ENCODE results near the gene LARP6.

GRCh38 chr15:70853318-70853972, 512 bp downstream of the LARP6 start:
- TF ChIP-seq, protein P1, sequence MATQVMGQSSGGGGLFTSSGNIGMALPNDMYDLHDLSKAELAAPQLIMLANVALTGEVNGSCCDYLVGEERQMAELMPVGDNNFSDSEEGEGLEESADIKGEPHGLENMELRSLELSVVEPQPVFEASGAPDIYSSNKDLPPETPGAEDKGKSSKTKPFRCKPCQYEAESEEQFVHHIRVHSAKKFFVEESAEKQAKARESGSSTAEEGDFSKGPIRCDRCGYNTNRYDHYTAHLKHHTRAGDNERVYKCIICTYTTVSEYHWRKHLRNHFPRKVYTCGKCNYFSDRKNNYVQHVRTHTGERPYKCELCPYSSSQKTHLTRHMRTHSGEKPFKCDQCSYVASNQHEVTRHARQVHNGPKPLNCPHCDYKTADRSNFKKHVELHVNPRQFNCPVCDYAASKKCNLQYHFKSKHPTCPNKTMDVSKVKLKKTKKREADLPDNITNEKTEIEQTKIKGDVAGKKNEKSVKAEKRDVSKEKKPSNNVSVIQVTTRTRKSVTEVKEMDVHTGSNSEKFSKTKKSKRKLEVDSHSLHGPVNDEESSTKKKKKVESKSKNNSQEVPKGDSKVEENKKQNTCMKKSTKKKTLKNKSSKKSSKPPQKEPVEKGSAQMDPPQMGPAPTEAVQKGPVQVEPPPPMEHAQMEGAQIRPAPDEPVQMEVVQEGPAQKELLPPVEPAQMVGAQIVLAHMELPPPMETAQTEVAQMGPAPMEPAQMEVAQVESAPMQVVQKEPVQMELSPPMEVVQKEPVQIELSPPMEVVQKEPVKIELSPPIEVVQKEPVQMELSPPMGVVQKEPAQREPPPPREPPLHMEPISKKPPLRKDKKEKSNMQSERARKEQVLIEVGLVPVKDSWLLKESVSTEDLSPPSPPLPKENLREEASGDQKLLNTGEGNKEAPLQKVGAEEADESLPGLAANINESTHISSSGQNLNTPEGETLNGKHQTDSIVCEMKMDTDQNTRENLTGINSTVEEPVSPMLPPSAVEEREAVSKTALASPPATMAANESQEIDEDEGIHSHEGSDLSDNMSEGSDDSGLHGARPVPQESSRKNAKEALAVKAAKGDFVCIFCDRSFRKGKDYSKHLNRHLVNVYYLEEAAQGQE (IDR thresholded peaks at IDR 0.05; ENCODE audit: unreplicated experiment), result no peak
- TF ChIP-seq, protein P2, sequence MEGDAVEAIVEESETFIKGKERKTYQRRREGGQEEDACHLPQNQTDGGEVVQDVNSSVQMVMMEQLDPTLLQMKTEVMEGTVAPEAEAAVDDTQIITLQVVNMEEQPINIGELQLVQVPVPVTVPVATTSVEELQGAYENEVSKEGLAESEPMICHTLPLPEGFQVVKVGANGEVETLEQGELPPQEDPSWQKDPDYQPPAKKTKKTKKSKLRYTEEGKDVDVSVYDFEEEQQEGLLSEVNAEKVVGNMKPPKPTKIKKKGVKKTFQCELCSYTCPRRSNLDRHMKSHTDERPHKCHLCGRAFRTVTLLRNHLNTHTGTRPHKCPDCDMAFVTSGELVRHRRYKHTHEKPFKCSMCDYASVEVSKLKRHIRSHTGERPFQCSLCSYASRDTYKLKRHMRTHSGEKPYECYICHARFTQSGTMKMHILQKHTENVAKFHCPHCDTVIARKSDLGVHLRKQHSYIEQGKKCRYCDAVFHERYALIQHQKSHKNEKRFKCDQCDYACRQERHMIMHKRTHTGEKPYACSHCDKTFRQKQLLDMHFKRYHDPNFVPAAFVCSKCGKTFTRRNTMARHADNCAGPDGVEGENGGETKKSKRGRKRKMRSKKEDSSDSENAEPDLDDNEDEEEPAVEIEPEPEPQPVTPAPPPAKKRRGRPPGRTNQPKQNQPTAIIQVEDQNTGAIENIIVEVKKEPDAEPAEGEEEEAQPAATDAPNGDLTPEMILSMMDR (conservative IDR thresholded peaks at IDR 0.05; ENCODE audit: low read depth in 2 of 2), result no peak
- TF ChIP-seq EZH2 (IDR thresholded peaks at IDR 0.05; ENCODE audit: low read depth, unreplicated experiment) (no peak), POLR2AphosphoS5 (IDR thresholded peaks at IDR 0.05; ENCODE audit: low read depth) (peak; percentile 83), EZH2phosphoT487 (IDR thresholded peaks at IDR 0.05; ENCODE audit: unreplicated experiment) (no peak), ZNF331 (CRISPR knock-in tag; IDR thresholded peaks at IDR 0.05; ENCODE audit: low read depth) (no peak), STAT1 (IDR thresholded peaks at IDR 0.05; ENCODE audit: unreplicated experiment) (no peak), CREB1 (CRISPR knock-in tag; IDR thresholded peaks at IDR 0.05; ENCODE audit: low read depth) (no peak), JUNB (IDR thresholded peaks at IDR 0.05; ENCODE audit: unreplicated experiment) (no peak), NANOG (IDR thresholded peaks at IDR 0.05; ENCODE audit: borderline replicate concordance) (no peak), ZNF114 (CRISPR knock-in tag; IDR thresholded peaks at IDR 0.05) (no peak)
- TF ChIP-seq, protein P3, sequence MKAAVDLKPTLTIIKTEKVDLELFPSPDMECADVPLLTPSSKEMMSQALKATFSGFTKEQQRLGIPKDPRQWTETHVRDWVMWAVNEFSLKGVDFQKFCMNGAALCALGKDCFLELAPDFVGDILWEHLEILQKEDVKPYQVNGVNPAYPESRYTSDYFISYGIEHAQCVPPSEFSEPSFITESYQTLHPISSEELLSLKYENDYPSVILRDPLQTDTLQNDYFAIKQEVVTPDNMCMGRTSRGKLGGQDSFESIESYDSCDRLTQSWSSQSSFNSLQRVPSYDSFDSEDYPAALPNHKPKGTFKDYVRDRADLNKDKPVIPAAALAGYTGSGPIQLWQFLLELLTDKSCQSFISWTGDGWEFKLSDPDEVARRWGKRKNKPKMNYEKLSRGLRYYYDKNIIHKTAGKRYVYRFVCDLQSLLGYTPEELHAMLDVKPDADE (IDR thresholded peaks at IDR 0.05), result no peak
- TF ChIP-seq, protein P4, sequence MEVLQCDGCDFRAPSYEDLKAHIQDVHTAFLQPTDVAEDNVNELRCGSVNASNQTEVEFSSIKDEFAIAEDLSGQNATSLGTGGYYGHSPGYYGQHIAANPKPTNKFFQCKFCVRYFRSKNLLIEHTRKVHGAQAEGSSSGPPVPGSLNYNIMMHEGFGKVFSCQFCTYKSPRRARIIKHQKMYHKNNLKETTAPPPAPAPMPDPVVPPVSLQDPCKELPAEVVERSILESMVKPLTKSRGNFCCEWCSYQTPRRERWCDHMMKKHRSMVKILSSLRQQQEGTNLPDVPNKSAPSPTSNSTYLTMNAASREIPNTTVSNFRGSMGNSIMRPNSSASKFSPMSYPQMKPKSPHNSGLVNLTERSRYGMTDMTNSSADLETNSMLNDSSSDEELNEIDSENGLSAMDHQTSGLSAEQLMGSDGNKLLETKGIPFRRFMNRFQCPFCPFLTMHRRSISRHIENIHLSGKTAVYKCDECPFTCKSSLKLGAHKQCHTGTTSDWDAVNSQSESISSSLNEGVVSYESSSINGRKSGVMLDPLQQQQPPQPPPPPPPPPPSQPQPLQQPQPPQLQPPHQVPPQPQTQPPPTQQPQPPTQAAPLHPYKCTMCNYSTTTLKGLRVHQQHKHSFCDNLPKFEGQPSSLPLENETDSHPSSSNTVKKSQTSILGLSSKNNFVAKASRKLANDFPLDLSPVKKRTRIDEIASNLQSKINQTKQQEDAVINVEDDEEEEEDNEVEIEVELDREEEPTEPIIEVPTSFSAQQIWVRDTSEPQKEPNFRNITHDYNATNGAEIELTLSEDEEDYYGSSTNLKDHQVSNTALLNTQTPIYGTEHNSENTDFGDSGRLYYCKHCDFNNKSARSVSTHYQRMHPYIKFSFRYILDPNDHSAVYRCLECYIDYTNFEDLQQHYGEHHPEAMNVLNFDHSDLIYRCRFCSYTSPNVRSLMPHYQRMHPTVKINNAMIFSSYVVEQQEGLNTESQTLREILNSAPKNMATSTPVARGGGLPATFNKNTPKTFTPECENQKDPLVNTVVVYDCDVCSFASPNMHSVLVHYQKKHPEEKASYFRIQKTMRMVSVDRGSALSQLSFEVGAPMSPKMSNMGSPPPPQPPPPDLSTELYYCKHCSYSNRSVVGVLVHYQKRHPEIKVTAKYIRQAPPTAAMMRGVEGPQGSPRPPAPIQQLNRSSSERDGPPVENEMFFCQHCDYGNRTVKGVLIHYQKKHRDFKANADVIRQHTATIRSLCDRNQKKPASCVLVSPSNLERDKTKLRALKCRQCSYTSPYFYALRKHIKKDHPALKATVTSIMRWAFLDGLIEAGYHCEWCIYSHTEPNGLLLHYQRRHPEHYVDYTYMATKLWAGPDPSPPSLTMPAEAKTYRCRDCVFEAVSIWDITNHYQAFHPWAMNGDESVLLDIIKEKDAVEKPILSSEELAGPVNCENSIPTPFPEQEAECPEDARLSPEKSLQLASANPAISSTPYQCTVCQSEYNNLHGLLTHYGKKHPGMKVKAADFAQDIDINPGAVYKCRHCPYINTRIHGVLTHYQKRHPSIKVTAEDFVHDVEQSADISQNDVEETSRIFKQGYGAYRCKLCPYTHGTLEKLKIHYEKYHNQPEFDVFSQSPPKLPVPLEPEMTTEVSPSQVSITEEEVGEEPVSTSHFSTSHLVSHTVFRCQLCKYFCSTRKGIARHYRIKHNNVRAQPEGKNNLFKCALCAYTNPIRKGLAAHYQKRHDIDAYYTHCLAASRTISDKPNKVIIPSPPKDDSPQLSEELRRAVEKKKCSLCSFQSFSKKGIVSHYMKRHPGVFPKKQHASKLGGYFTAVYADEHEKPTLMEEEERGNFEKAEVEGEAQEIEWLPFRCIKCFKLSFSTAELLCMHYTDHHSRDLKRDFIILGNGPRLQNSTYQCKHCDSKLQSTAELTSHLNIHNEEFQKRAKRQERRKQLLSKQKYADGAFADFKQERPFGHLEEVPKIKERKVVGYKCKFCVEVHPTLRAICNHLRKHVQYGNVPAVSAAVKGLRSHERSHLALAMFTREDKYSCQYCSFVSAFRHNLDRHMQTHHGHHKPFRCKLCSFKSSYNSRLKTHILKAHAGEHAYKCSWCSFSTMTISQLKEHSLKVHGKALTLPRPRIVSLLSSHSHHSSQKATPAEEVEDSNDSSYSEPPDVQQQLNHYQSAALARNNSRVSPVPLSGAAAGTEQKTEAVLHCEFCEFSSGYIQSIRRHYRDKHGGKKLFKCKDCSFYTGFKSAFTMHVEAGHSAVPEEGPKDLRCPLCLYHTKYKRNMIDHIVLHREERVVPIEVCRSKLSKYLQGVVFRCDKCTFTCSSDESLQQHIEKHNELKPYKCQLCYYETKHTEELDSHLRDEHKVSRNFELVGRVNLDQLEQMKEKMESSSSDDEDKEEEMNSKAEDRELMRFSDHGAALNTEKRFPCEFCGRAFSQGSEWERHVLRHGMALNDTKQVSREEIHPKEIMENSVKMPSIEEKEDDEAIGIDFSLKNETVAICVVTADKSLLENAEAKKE (CRISPR knock-in tag; IDR thresholded peaks at IDR 0.05), result no peak

Measured in GM23338 (cell line).